HG03045 (cell line): ENCODE results near the gene MRAP2.
"Not testable (repeated sequence)": the region's sequence is repeated elsewhere in the genome, so short reads cannot be mapped to it uniquely, and the experiment has no call there.

ENCODE experiments used
- ATAC-seq: cut with Tn5 transposase; IDR thresholded peaks from one replicate; pipeline ENCODE4 v1.9.1; 2021; ENCODE audit warnings: mild to moderate bottlenecking, moderate library complexity; ENCODE audit not compliant: unreplicated experiment

The MRAP2 gene

DNA sequence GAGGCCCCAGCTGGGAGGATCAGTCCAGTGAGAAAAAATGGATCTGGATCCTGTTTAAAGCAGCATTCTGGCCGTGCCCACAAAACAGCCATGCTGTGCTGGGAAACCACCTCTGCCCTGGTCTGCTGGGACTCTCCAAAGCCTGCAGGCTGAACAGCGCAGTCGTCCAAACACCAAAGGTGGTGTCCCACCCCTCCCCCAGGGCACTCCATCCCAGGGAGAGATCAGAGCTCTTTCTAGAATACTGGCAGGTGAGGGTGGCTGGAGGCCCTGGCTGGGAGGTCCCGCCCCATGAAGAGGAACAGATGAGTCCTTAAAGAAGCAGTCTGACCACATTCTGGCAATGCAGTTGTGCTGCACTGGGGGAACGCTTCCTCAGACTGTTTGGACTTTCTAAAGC lies 84.6 kb downstream of the MRAP2 start:
- no peak for ATAC-seq

DNA sequence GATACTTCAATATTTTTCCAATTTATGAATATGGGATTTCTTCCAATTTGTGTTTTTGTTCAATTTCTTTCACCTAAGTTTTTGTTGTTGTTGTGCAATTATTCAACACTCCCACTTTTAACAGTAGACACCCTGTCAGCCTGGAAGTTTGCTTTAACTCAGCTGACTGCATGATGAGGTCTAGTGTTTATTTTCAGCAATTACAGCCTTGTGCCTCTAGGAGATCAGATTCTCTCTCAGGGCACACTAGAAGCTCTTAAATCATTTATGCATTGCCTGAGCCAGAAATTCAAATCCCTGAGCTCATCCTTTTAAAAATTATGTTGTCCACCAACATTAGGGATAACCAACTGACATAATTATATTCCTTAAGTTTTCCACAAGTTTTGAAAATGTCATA lies 85.7 kb downstream of the MRAP2 start:
- ATAC-seq = no peak

DNA sequence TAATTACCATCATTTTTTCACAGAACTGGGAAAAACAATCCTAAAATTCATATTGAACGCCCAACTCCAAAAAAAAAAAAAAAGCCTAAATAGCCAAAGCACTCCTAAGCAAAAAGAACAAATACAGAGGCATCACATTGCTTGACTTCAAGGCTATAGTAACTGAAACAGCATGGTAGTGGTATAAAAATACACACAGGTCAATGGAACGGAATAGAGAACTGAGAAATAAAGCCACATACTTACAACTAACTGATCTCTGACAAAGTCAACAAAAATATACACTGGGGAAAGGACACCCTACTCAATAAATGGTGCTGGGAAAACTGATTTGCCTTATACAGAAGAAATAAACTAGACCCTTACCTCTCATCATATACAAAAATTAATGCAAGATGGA lies 89.6 kb downstream of the MRAP2 start:
- no peak for ATAC-seq

- ATAC-seq = not testable (repeated sequence)
Observed at GRCh38 chr6:84129588-84129987, 96.0 kb downstream of the MRAP2 start.

GRCh38 chr6:84133385-84133784 lies 99.8 kb downstream of the MRAP2 start:
- ATAC-seq = not testable (repeated sequence)

GRCh38 chr6:84135291-84135690 lies 101.7 kb downstream of the MRAP2 start:
- no peak for ATAC-seq

- no peak for ATAC-seq
Observed at GRCh38 chr6:84136364-84137050, 102.9 kb downstream of the MRAP2 start.

- no peak for ATAC-seq
Observed at GRCh38 chr6:84137051-84137375, 103.4 kb downstream of the MRAP2 start.

DNA sequence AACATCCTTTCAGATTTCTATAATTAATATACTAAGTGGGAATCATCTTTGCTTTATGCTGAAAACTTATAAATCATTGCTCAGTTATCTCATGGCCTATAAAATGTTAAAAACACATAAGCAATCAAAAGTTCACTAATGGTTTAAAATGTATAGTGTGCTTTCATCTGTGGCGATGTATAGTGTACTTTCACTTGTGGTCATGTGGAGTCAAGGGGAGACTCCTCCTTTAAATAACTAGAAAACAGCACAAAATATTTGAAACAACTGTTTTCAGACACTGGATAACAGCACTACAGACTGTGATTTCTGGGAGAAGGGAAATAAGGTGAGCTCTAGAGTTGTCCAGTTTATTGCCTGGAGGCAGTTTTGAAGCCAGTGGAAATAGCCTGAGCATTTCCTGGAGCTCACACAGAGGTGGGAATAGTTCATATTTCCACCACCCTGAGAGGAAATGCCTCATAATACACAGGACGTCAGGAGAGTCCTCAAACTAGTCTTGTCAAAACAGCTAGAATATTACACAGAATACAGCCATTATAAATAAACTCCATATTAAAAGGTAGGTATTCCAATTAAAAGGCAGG lies 104.5 kb downstream of the MRAP2 start:
- no peak for ATAC-seq

- ATAC-seq = no peak
Observed at GRCh38 chr6:84139311-84139710, 105.7 kb downstream of the MRAP2 start.
